Ectodermal cell (in vitro differentiated cells): ENCODE results near the gene KLK2.
"Not testable (repeated sequence)": the region's sequence is repeated elsewhere in the genome, so short reads cannot be mapped to it uniquely, and the experiment has no call there.

Experiments used
- H3K27ac ChIP-seq: 2 replicates; pipeline ENCODE4 v1.7.0; 2013; ENCODE audit warnings: mild to moderate bottlenecking, low read depth, low read length; ENCODE audit not compliant: insufficient read depth, poor library complexity, severe bottlenecking
- H3K27me3 ChIP-seq: 2 replicates; pipeline ENCODE4 v1.7.0; 2013; ENCODE audit warnings: mild to moderate bottlenecking, low read length; ENCODE audit not compliant: insufficient read depth, control insufficient read depth, poor library complexity, severe bottlenecking
- H3K36me3 ChIP-seq: one replicate; pipeline ENCODE4 v1.7.0; 2013; ENCODE audit warnings: low read length; ENCODE audit not compliant: control insufficient read depth, insufficient read depth
- H3K4me1 ChIP-seq: one replicate; pipeline ENCODE4 v1.7.0; 2013; ENCODE audit warnings: low read length; ENCODE audit not compliant: control insufficient read depth, insufficient read depth
- H3K4me3 ChIP-seq: 2 replicates; pipeline ENCODE4 v1.7.0; 2013; ENCODE audit warnings: low read depth, low read length, control low read depth; ENCODE audit not compliant: insufficient read depth
- H3K9me3 ChIP-seq: 2 replicates; pipeline ENCODE4 v1.7.0; 2013; ENCODE audit warnings: mild to moderate bottlenecking, low read length, moderate library complexity; ENCODE audit not compliant: control insufficient read depth
- WGBS, 2 experiments: methylation state at CpG; one replicate each; pipeline ENCODE4 v1.1.7; 2013; ENCODE audit warnings: missing lambda C conversion rate in 2 of 2; 5-methylcytosine and 5-hydroxymethylcytosine counted together

Gene KLK2

GRCh38 chr19:50891253-50891625 is 18.0 kb downstream of the KLK2 start:
- WGBS, 2 experiments, result 79 to 92% methylated on average over 5 of the region's 5 CpGs
- no peaks in the 10 kb centered on the region for H3K4me1 ChIP-seq
- H3K27me3 ChIP-seq, result no peaks in the 10 kb centered on the region
- H3K36me3 ChIP-seq, result no peaks in the 10 kb centered on the region
- no peak overlapping the region for H3K27ac ChIP-seq
- peaks cover 2% of the 10 kb centered on the region for H3K9me3 ChIP-seq
- H3K4me3 ChIP-seq, result no peak overlapping the region

GRCh38 chr19:50893047-50893736 is 20.0 kb downstream of the KLK2 start:
- peaks cover 2% of the 10 kb centered on the region for H3K9me3 ChIP-seq
- no peak overlapping the region for H3K27ac ChIP-seq
- no peaks in the 10 kb centered on the region for H3K4me1 ChIP-seq
- 88 to 89% methylated on average over 18 of the region's 18 CpGs for WGBS, 2 experiments
- no peaks in the 10 kb centered on the region for H3K36me3 ChIP-seq
- no peaks in the 10 kb centered on the region for H3K27me3 ChIP-seq
- no peak overlapping the region for H3K4me3 ChIP-seq

DNA sequence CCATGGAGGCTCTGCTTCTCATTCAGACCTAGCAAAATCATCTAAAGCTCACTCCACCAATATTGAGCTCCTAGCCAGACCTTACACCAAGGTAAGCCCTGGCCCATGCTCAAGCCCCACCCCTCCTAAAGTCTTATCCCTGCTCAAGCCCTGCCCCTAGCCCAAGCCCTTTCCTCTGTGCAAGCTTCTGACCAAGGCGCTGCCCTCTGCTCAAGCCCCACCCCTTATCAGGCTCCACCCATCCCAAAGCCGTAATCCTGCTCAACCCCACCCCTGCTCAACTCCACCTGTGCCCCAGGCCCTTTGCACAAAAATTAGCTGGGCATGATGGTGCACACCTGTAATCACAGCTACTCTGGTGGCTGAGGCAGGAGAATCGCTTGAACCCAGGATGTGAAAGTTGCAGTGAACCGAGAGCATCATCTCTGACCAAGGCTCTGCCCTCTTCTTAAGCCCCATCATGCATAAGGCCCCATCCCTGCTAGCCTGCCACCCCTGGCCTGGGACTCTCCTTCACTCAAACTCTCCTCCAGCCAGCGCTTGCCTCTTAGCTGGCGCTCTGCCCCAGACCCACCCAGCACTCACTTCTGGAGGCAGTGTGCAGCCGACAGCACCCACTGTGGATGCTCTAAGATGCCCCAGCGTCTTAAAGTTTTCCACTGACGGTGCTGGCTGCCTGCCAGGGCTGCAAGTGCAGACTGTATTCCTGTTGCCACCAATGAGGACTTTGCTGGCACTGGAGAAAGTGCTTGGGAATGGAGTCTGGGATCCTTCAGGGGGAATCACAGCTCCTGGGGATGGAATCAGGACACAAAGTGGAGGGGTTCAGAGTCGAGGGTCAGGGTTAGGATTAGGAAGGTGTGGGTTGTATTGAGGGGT is 21.5 kb downstream of the KLK2 start:
- no peaks in the 10 kb centered on the region for H3K36me3 ChIP-seq
- WGBS, 2 experiments, result 75 to 76% methylated on average over 10 of the region's 10 CpGs
- peaks cover 2% of the 10 kb centered on the region for H3K9me3 ChIP-seq
- H3K27me3 ChIP-seq, result no peaks in the 10 kb centered on the region
- no peaks in the 10 kb centered on the region for H3K4me1 ChIP-seq
- H3K4me3 ChIP-seq, result no peak overlapping the region
- H3K27ac ChIP-seq, result no peak overlapping the region

GRCh38 chr19:50896089-50896590 is 22.9 kb downstream of the KLK2 start:
- not testable (repeated sequence) for H3K27me3 ChIP-seq, H3K4me3 ChIP-seq

GRCh38 chr19:50896591-50897190 is 23.5 kb downstream of the KLK2 start:
- Histone ChIP-seq H3K27ac (no peak overlapping the region), H3K27me3 (no peaks in the 10 kb centered on the region), H3K4me1 (no peaks in the 10 kb centered on the region), H3K4me3 (no peak overlapping the region), H3K9me3 (peaks cover 2% of the 10 kb centered on the region), H3K36me3 (no peaks in the 10 kb centered on the region)
- WGBS, 2 experiments, result 78 to 81% methylated on average over 6 of the region's 6 CpGs

More at GRCh38 chr19:50896089-50896590, 22.9 kb downstream of the KLK2 start:
- H3K4me1 ChIP-seq, H3K27ac ChIP-seq, H3K9me3 ChIP-seq, H3K36me3 ChIP-seq: not testable (repeated sequence)
- WGBS, 2 experiments, result 82 to 89% methylated on average over 9 of the region's 9 CpGs

- Histone ChIP-seq H3K36me3 (no peaks in the 10 kb centered on the region), H3K27me3 (no peaks in the 10 kb centered on the region), H3K4me3 (no peak overlapping the region), H3K4me1 (no peaks in the 10 kb centered on the region), H3K27ac (no peak overlapping the region), H3K9me3 (peaks cover 2% of the 10 kb centered on the region)
- WGBS, 2 experiments, result 56 to 89% methylated on average over 1 to 3 of the region's 3 CpGs
Observed at GRCh38 chr19:50897191-50897607, 24.0 kb downstream of the KLK2 start.

- Histone ChIP-seq H3K27ac (no peak overlapping the region), H3K27me3 (no peaks in the 10 kb centered on the region), H3K9me3 (peaks cover 2% of the 10 kb centered on the region), H3K4me1 (no peaks in the 10 kb centered on the region), H3K36me3 (no peaks in the 10 kb centered on the region), H3K4me3 (no peak overlapping the region)
- WGBS, 2 experiments, result 75 to 80% methylated on average over 3 of the region's 3 CpGs
Observed at GRCh38 chr19:50897612-50898011, 24.4 kb downstream of the KLK2 start.

GRCh38 chr19:50898018-50898417 is 24.8 kb downstream of the KLK2 start:
- H3K36me3 ChIP-seq, result no peaks in the 10 kb centered on the region
- peaks cover 2% of the 10 kb centered on the region for H3K9me3 ChIP-seq
- WGBS, 2 experiments, result 76 to 79% methylated on average over 4 of the region's 4 CpGs
- H3K27me3 ChIP-seq, result no peaks in the 10 kb centered on the region
- H3K4me1 ChIP-seq, result no peaks in the 10 kb centered on the region
- H3K27ac ChIP-seq, result no peak overlapping the region
- no peak overlapping the region for H3K4me3 ChIP-seq

GRCh38 chr19:50899569-50899968 is 26.3 kb downstream of the KLK2 start:
- H3K9me3 ChIP-seq, result peaks cover 2% of the 10 kb centered on the region
- no peak overlapping the region for H3K27ac ChIP-seq
- H3K27me3 ChIP-seq, result no peaks in the 10 kb centered on the region
- H3K4me1 ChIP-seq, result no peaks in the 10 kb centered on the region
- H3K36me3 ChIP-seq, result no peaks in the 10 kb centered on the region
- WGBS, 2 experiments, result 71 to 92% methylated on average over 3 of the region's 3 CpGs
- H3K4me3 ChIP-seq, result no peak overlapping the region

- Histone ChIP-seq H3K4me1 (no peaks in the 10 kb centered on the region), H3K36me3 (no peaks in the 10 kb centered on the region), H3K4me3 (no peak overlapping the region), H3K27ac (no peak overlapping the region), H3K27me3 (peaks cover 10% of the 10 kb centered on the region), H3K9me3 (no peaks in the 10 kb centered on the region)
- 80 to 81% methylated on average over 3 of the region's 4 CpGs for WGBS, 2 experiments
Observed at GRCh38 chr19:50902640-50903039, 29.4 kb downstream of the KLK2 start.
